HG02759 (cell line): Measurements from ENCODE around the gene GOLGA6C.
"Not testable (repeated sequence)": the region's sequence is repeated elsewhere in the genome, so short reads cannot be mapped to it uniquely, and the experiment has no call there.

Source experiments
- ATAC-seq: cut with Tn5 transposase; IDR thresholded peaks from one replicate; pipeline ENCODE4 v1.9.1; 2021; ENCODE audit warnings: mild to moderate bottlenecking, moderate library complexity; ENCODE audit not compliant: unreplicated experiment

Gene GOLGA6C

DNA sequence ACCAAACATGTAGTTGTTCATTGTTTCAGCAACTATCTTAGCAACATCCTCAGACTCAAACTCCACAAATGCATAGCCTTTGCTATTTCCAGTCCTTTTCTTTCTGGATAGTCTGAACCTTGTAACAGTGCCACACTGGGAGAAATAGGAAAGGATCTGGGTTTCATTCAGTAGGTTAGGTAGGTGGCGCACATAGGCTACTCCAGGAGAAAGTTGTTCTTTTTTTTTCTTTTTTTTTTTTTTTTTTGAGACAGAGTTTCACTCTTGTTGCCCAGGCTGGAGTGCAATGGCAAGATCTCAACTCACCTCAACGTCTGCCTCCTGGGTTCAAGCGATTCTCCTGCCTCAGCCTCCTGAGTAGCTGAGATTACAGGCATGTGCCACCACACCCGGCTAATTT is 5.8 kb upstream of the GOLGA6C start:
- not testable (repeated sequence) for ATAC-seq

- ATAC-seq = not testable (repeated sequence)
Observed at GRCh38 chr15:75258620-75259343, 648 bp downstream of the GOLGA6C start.

GRCh38 chr15:75259873-75260272 is 1.7 kb downstream of the GOLGA6C start:
- ATAC-seq = not testable (repeated sequence)

GRCh38 chr15:75273751-75274359 is 15.7 kb downstream of the GOLGA6C start:
- not testable (repeated sequence) for ATAC-seq

DNA sequence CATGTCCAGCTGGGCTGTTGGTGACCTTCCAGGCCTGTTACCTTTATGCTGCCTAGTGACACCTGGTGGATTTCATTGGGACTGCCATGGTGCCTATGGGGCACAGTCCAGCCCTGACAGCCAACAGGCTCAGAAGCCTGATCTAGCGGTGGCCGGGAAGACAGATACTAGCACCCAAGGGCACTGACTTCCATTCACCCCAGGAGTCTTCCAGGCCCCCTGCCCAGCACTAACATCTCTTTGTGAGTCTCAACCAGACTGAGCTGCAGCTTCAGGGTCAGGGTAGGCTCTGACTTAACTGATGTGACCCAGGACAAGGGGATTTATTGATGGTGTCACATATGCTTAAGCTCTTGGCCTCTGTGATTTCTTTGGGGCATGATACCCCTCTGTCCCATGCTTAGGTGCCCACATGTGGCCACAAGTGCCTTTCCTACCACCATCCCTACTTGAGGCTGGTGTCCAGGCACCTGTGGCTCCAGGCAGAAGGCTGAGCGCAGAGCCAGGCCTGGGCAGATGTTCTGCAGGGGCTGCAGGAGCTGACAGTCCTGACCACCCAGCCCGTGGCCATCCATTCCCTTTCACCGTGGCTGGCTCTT is 16.5 kb downstream of the GOLGA6C start:
- ATAC-seq = not testable (repeated sequence)

DNA sequence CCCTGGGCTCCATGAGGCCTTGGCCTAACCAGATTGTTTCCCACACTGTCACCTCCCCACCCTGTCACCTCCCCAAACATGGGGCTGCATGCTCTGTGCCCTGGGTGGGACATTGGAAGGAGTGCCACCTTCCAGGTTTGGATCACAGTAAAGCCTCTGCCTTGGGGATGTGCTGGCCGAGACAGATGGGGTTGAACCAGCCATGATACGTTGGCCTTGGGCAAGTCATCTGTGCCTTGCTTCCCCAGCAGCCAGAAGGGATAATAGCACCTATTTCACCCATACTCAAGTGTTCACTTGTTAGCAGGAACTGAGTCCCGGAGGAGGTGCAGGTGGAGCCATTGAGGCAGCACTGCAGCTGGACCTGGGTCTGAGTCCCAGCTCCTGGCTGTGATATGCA is 17.5 kb downstream of the GOLGA6C start:
- ATAC-seq = not testable (repeated sequence)

DNA sequence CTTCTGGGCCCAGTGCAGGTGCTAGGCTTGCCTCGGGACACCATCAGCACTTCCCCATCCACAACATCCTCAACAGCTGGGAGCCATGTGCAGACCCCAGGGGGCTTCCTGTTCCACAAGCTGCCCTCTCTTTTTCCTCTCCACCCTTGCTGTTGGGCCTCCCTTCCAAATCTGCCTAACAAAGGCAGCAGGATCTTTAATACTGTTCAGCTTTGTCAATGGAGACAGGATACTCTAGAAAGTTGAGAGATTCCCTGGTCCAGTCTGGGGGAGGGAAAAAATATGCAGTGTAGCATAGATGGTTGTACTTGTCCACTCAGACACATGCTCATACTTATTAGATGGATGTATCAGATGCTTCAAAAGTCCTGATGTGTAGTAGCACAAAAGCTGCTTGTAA is 20.4 kb downstream of the GOLGA6C start:
- ATAC-seq = not testable (repeated sequence)

GRCh38 chr15:75282572-75282971 is 24.4 kb downstream of the GOLGA6C start, which contains the start of gene GOLGA6D:
Gene GOLGA6D, plus strand, starts transcription at chr15:75282835. Its CDS starts 41 bp downstream, at chr15:75282876.
- ATAC-seq = not testable (repeated sequence)

DNA sequence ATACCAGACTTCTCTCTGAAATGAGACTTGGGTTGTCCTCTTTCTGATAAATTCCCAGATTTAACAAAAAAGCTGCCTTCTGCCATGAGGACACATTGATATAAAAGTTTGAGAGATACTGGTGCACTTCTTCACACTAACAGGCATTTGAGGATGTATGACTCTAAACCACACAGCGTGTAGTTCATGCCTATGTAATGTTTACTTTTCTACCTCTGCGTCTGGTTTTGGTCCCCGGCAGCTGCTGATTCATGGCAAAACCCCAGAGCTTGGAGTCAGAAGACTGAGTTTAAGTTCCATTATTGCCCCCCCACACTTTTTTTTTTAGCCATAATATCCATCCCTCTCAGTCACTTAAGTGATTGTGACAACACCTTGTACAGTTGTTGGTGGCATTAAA is 26.0 kb downstream of the GOLGA6C start:
- ATAC-seq = not testable (repeated sequence)

DNA sequence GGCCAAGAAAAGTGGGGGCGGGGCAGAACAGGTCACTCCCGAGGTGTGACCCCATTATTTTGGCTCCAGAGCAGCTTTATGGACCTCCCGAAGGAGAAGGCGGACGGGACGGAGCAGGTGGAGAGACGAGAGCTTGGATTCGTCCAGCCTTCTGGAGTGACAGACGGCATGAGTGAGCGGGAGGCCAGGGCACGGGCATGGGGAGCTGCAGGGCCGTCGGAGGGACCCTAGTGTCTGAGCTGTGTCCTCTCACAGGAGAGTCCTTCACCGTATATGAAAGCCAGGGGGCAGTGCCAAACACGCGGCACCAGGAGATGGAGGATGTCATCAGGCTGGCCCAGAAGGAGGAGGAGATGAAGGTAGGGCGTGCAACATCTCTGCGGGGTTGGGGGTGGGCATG is 35.5 kb downstream of the GOLGA6C start:
- ATAC-seq = not testable (repeated sequence)

GRCh38 chr15:75298541-75299310 is 40.6 kb downstream of the GOLGA6C start:
- peak; percentile 50 for ATAC-seq

- ATAC-seq = peak; percentile 55
Observed at GRCh38 chr15:75299311-75299688, 41.2 kb downstream of the GOLGA6C start.

GRCh38 chr15:75300026-75300425 is 41.9 kb downstream of the GOLGA6C start:
- ATAC-seq = not testable (repeated sequence)

DNA sequence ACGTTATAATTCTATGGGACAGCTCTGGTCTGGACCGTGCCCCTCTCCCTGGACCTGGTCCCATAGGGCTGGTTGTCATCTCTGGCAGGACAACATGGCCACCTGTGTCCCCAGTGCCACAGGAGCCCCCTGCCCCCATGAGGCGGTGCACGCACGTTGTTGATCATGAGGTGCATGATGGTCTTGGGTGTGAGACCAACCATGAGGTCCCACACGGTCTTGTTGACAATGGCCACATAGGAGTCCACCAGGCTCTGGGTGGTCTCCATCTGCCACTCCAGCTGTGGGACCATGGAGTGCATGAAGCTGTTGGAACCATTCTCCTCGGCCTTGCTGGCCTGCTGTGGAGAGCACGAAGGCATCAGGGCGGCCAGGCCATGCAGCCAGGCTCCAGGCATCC is 44.2 kb downstream of the GOLGA6C start:
- ATAC-seq = no peak

DNA sequence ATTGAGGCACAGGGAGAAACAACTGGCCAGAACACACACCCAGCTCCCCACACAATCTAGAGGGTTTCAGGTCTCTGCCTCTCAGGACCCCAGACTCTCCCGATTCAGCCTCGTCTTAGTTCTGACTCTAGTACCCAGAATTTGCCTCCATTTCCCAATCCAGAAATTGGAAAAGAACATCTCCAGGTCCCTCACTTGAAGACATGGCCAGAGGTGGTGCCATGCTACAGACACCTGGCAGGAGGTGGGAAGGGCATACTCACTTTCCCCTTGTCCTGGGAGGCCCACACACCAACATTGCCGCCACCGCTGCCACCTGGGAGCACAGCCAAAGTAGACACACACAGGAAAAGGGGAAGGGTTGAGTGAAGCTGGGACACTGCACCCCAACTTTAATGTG is 44.6 kb downstream of the GOLGA6C start:
- ATAC-seq = not testable (repeated sequence)

DNA sequence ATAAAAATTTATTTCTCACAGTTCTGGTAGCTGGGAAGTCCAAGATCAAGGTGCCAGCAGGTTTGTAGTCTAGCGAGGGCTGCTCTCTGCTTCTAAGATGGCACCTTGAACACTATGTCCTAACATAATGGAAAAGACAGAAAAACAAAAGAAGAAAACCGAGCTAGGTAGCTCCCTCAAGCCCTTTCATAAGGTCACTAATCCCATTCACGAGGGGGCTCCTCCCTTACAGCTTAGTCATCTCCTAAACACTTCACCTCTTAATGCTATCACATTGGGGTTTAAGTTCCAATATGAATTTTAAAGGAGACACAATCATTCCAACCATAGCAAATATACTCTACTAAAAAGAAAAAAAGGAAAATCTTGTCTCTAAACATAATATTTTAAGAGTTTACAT is 48.1 kb downstream of the GOLGA6C start:
- no peak for ATAC-seq

- ATAC-seq = no peak
Observed at GRCh38 chr15:75307778-75308390, 49.8 kb downstream of the GOLGA6C start.

DNA sequence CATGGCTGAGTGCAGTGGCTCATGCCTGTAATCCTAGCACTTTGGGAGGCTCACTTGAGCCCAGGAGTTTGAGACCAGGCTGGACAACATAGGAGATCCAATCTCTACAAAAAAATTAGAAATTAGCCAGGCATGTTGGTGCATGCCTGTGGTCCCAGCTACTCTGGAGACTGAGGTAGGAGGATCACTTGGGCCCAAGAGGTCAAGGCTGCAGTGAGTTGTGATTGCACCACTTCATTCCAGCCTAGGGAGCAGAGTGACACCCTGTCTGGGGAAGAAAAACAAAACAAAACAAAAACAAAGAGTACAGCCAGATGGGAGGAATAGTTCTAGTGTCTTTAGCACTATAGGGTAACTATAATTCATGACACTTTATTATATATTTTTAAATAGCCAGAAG is 51.6 kb downstream of the GOLGA6C start:
- ATAC-seq = no peak

- ATAC-seq = not testable (repeated sequence)
Observed at GRCh38 chr15:75312548-75312947, 54.4 kb downstream of the GOLGA6C start.

- no peak for ATAC-seq
Observed at GRCh38 chr15:75313116-75313845, 55.1 kb downstream of the GOLGA6C start.
